ENCODE measurements around the gene MACC1.

The MACC1 gene

DNA sequence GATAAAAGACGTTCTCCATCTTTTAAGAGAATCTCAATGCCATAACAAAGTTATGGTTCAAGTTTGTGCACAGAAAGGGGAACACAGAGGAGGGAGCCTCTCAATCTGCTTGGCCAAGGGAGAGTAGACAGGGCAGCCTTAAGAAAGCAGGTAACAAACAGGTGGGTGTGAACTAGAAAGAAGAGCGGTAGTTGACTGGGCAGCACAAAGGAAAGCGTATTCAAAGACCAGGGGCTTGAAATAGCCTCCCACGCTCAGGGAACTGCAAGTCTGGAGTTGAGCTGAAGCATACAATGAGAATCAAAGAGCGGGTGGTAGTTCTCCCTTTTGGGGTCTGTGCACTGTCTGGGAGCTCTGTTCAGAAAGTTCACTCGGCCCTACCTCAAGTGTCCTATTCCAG, 18.9 kb upstream of the MACC1 start:
- Histone ChIP-seq H3K9me2 (replicated peaks; ENCODE audit: insufficient read depth, low read length) (no peaks in the 10 kb centered on the region), H3K4me3 (ENCODE audit: low read length) (no peak overlapping the region), H2AFZ (ENCODE audit: low read length) (no peak overlapping the region), H3K27ac (ENCODE audit: low read length) (no peak overlapping the region), H3F3A (ENCODE audit: insufficient read depth, low read length) (peaks cover 4% of the 10 kb centered on the region; the same call in 1 of the 2 replicates), H3K4me2 (ENCODE audit: low read depth, low read length) (no peak overlapping the region), H3K4me1 (ENCODE audit: low read length) (peaks cover 24% of the 10 kb centered on the region), H3K79me2 (ENCODE audit: low read length) (no peaks in the 10 kb centered on the region), H3K9me3 (replicated peaks; ENCODE audit: insufficient read depth, low read length) (no peaks in the 10 kb centered on the region), H4K20me1 (ENCODE audit: insufficient read depth, low read length) (no peaks in the 10 kb centered on the region), H3K27me3 (replicated peaks; ENCODE audit: insufficient read depth, low read length) (no peaks in the 10 kb centered on the region), H3K9ac (ENCODE audit: low read length) (no peak overlapping the region), H3K36me3 (replicated peaks; ENCODE audit: insufficient read depth, low read length) (no peaks in the 10 kb centered on the region)
- DNase-seq, result no peak
- no peak for TF ChIP-seq EZH2phosphoT487 (IDR thresholded peaks at IDR 0.05; ENCODE audit: low read length)
- TF ChIP-seq, protein P1, sequence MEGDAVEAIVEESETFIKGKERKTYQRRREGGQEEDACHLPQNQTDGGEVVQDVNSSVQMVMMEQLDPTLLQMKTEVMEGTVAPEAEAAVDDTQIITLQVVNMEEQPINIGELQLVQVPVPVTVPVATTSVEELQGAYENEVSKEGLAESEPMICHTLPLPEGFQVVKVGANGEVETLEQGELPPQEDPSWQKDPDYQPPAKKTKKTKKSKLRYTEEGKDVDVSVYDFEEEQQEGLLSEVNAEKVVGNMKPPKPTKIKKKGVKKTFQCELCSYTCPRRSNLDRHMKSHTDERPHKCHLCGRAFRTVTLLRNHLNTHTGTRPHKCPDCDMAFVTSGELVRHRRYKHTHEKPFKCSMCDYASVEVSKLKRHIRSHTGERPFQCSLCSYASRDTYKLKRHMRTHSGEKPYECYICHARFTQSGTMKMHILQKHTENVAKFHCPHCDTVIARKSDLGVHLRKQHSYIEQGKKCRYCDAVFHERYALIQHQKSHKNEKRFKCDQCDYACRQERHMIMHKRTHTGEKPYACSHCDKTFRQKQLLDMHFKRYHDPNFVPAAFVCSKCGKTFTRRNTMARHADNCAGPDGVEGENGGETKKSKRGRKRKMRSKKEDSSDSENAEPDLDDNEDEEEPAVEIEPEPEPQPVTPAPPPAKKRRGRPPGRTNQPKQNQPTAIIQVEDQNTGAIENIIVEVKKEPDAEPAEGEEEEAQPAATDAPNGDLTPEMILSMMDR (IDR thresholded peaks at IDR 0.05; ENCODE audit: low read length), result no peak
- no peak for TF ChIP-seq EZH2 (optimal IDR thresholded peaks at IDR 0.05; ENCODE audit: low read depth, low read length)

DNA sequence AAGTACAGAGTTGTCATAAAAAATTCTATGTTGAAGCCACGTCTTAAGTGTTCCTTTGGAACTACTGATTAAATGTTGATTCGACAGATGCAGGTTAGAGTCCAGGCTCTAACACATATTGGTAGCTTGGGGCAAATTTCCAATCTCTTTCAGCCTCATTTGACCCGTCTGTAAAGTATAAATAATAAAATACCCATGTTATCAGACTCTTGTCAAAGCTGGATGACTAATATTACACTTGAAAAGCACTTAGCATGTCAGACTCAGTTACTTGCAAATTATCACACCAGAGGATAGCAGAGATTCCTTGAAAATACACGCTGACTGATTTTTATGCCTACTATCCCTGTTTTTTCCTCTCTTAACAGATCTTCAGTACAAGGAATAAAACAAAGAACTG, 18.1 kb upstream of the MACC1 start:
- Histone ChIP-seq H3K9me2 (replicated peaks; ENCODE audit: insufficient read depth, low read length) (no peaks in the 10 kb centered on the region), H3K9me3 (replicated peaks; ENCODE audit: insufficient read depth, low read length) (no peaks in the 10 kb centered on the region), H3K4me2 (ENCODE audit: low read depth, low read length) (no peak overlapping the region), H3K27me3 (replicated peaks; ENCODE audit: insufficient read depth, low read length) (no peaks in the 10 kb centered on the region), H3K27ac (ENCODE audit: low read length) (no peak overlapping the region), H4K20me1 (ENCODE audit: insufficient read depth, low read length) (no peaks in the 10 kb centered on the region), H2AFZ (ENCODE audit: low read length) (no peak overlapping the region), H3K4me3 (ENCODE audit: low read length) (no peak overlapping the region), H3K4me1 (ENCODE audit: low read length) (peaks cover 24% of the 10 kb centered on the region), H3K36me3 (replicated peaks; ENCODE audit: insufficient read depth, low read length) (no peaks in the 10 kb centered on the region), H3K9ac (ENCODE audit: low read length) (no peak overlapping the region), H3K79me2 (ENCODE audit: low read length) (no peaks in the 10 kb centered on the region), H3F3A (ENCODE audit: insufficient read depth, low read length) (peaks cover 4% of the 10 kb centered on the region; the same call in 1 of the 2 replicates)
- TF ChIP-seq, protein P1 (IDR thresholded peaks at IDR 0.05; ENCODE audit: low read length), result no peak
- no peak for TF ChIP-seq EZH2phosphoT487 (IDR thresholded peaks at IDR 0.05; ENCODE audit: low read length)
- no peak for TF ChIP-seq EZH2 (optimal IDR thresholded peaks at IDR 0.05; ENCODE audit: low read depth, low read length)
- no peak for DNase-seq

DNA sequence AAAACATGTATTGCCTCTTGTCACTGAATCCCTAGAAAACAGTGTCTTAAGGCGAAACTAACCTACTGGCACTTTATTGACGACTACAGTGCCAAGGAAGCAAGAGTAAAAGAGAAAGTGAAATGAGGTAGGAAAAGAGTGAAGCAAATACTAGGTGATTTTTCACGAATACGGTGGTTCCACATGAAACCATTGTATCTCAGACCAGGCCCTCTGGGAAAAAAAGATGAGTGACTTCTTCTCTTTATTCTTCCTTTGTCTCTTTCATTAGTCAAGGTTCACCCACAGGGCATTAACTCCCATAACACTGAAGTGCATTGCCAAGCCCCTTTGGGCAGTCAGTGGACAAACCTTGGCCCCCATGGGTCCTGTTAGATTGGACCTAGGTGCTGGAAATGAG, 16.2 kb upstream of the MACC1 start:
- no peak overlapping the region for H3K27ac ChIP-seq (ENCODE audit: low read length)
- no peaks in the 10 kb centered on the region for H3K27me3 ChIP-seq (replicated peaks; ENCODE audit: insufficient read depth, low read length)
- H2AFZ ChIP-seq (ENCODE audit: low read length), result no peak overlapping the region
- H3K4me2 ChIP-seq (ENCODE audit: low read depth, low read length), result no peak overlapping the region
- H3K9ac ChIP-seq (ENCODE audit: low read length), result no peak overlapping the region
- no peak for TF ChIP-seq EZH2phosphoT487 (IDR thresholded peaks at IDR 0.05; ENCODE audit: low read length)
- TF ChIP-seq, protein P1 (IDR thresholded peaks at IDR 0.05; ENCODE audit: low read length), result no peak
- no peak for TF ChIP-seq EZH2 (optimal IDR thresholded peaks at IDR 0.05; ENCODE audit: low read depth, low read length)
- H3K36me3 ChIP-seq (replicated peaks; ENCODE audit: insufficient read depth, low read length), result no peaks in the 10 kb centered on the region
- H3K4me1 ChIP-seq (ENCODE audit: low read length), result peaks cover 15% of the 10 kb centered on the region
- H3K9me3 ChIP-seq (replicated peaks; ENCODE audit: insufficient read depth, low read length), result no peaks in the 10 kb centered on the region
- no peaks in the 10 kb centered on the region for H4K20me1 ChIP-seq (ENCODE audit: insufficient read depth, low read length)
- no peaks in the 10 kb centered on the region for H3K79me2 ChIP-seq (ENCODE audit: low read length)
- no peaks in the 10 kb centered on the region for H3K9me2 ChIP-seq (replicated peaks; ENCODE audit: insufficient read depth, low read length)
- peaks cover 3% of the 10 kb centered on the region; the same call in 1 of the 2 replicates for H3F3A ChIP-seq (ENCODE audit: insufficient read depth, low read length)
- no peak overlapping the region for H3K4me3 ChIP-seq (ENCODE audit: low read length)
- no peak for DNase-seq
